ENCODE results near the gene CAPN5. TPM values are rescaled to one million over a fixed set of nuclear protein-coding genes. Genes with fewer than 3 reads are reported as not detected.

Gene CAPN5
- total RNA-seq, 1 experiment from 2014 or later: 17.3 TPM

GRCh38 chr11:77104727-77105126, 38.0 kb downstream of the CAPN5 start:
- intact Hi-C loops (cut with micrococcal nuclease; ENCODE audit: unreplicated experiment): no loop called here
- H3K9me3 ChIP-seq (ENCODE audit: control insufficient read depth, insufficient read depth, low read depth, low read length): no peaks in the 10 kb centered on the region
- ATAC-seq (no peak), DNase-seq (ENCODE audit: low read depth, low spot score) (no peak)
- TF ChIP-seq CTCF (IDR thresholded peaks at IDR 0.05) (no peak), REST (IDR thresholded peaks at IDR 0.05; ENCODE audit: insufficient read depth in 1 of 2, low read depth in 2 of 2, low read length in 1 of 2) (no peak), TCF7L2 (IDR thresholded peaks at IDR 0.05; ENCODE audit: low read depth, low read length) (no peak), POLR2AphosphoS5 (IDR thresholded peaks at IDR 0.05; ENCODE audit: low read depth, low read length) (no peak), SIN3A (IDR thresholded peaks at IDR 0.05; ENCODE audit: borderline replicate concordance, insufficient read depth, low read depth, low read length) (no peak)
- H3K27me3 ChIP-seq (ENCODE audit: control insufficient read depth, insufficient read depth, low read length): no peaks in the 10 kb centered on the region
- H3K4me3 ChIP-seq (ENCODE audit: low read depth in 2 of 2, low read length in 2 of 2): no peak overlapping the region
- ChIA-PET CTCF (interaction anchor here (0.6 to 2.0 kb wide), 3 partner anchors 14 to 1749 kb away, joined by 3 to 7 read pairs (median 5); no protein-coding TSS in a partner anchor), POLR2A (no interaction called here)
- peaks cover 22% of the 10 kb centered on the region for H3K4me1 ChIP-seq (ENCODE audit: control insufficient read depth, insufficient read depth, low read length)
- no TSS peak for BruUV-seq (replicated peaks)
- no peak overlapping the region for H3K27ac ChIP-seq (ENCODE audit: low read length)
- in situ Hi-C loops (cut with HindIII; ENCODE audit: low pct_unique_long_range_greater_than_20kb, low sequenced_read_pairs): no loop called here
- H3K36me3 ChIP-seq (ENCODE audit: control insufficient read depth, insufficient read depth, low read length): no peaks in the 10 kb centered on the region

DNA sequence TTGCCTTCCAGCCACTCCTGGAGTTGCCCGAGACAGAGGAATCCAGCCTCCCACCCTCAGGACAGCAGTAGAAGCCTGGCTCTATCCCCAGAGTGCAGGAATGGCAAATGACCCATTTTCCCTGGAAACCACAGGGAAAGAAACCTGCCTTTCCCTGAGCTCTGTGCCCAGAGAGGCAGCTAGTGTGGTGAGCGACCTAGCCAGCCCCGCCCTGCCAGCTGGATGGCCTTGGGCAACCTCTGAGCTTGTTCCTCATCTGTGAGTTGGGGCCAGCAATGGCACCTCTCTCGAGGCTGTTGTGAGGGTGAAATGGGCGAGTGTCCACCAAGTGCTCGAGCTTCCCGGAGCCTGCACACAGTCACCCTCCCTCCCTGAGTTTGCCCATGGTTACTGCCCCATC, 39.5 kb downstream of the CAPN5 start:
- H3K27ac ChIP-seq (ENCODE audit: low read length): no peak overlapping the region
- ATAC-seq (no peak), DNase-seq (ENCODE audit: low read depth, low spot score) (no peak)
- POLR2A ChIA-PET: no interaction called here
- H3K9me3 ChIP-seq (ENCODE audit: control insufficient read depth, insufficient read depth, low read depth, low read length): no peaks in the 10 kb centered on the region
- CTCF ChIA-PET: interaction anchor here (0.5 to 1.2 kb wide), 4 partner anchors 59 to 482 kb away, joined by 3 to 7 read pairs (median 6); no protein-coding TSS in a partner anchor
- H3K27me3 ChIP-seq (ENCODE audit: control insufficient read depth, insufficient read depth, low read length): no peaks in the 10 kb centered on the region
- intact Hi-C loops (cut with micrococcal nuclease; ENCODE audit: unreplicated experiment): no loop called here
- H3K4me1 ChIP-seq (ENCODE audit: control insufficient read depth, insufficient read depth, low read length): peaks cover 29% of the 10 kb centered on the region
- in situ Hi-C loops (cut with HindIII; ENCODE audit: low pct_unique_long_range_greater_than_20kb, low sequenced_read_pairs): no loop called here
- TF ChIP-seq TCF7L2 (IDR thresholded peaks at IDR 0.05; ENCODE audit: low read depth, low read length): no peak
- TF ChIP-seq SIN3A (IDR thresholded peaks at IDR 0.05; ENCODE audit: borderline replicate concordance, insufficient read depth, low read depth, low read length): no peak
- TF ChIP-seq CTCF (IDR thresholded peaks at IDR 0.05): no peak
- no peak for TF ChIP-seq POLR2AphosphoS5 (IDR thresholded peaks at IDR 0.05; ENCODE audit: low read depth, low read length)
- no peak for TF ChIP-seq REST (IDR thresholded peaks at IDR 0.05; ENCODE audit: insufficient read depth in 1 of 2, low read depth in 2 of 2, low read length in 1 of 2)
- H3K4me3 ChIP-seq (ENCODE audit: low read depth in 2 of 2, low read length in 2 of 2): no peak overlapping the region
- H3K36me3 ChIP-seq (ENCODE audit: control insufficient read depth, insufficient read depth, low read length): no peaks in the 10 kb centered on the region
- no TSS peak for BruUV-seq (replicated peaks)
